ENCODE measurements around the gene ZNF444. TPM values are rescaled to one million over a fixed set of nuclear protein-coding genes. Genes with fewer than 3 reads are reported as not detected.
"Not testable (repeated sequence)": the region's sequence is repeated elsewhere in the genome, so short reads cannot be mapped to it uniquely, and the experiment has no call there.

The ZNF444 gene
- total RNA-seq, 1 experiment from 2014 or later = 30.9 TPM

GRCh38 chr19:56197646-56198045 lies 56.6 kb downstream of the ZNF444 start, which contains the start of gene ZSCAN5B:
ZSCAN5B (minus strand) TSS chr19:56197783; CDS start chr19:56193052, 4,731 bp downstream.
- DNase-seq (ENCODE audit: low read depth); in situ Hi-C loops (cut with HindIII; ENCODE audit: low pct_unique_long_range_greater_than_20kb, low sequenced_read_pairs): not testable (repeated sequence)

- DNase-seq (ENCODE audit: low read depth) = no peak
- in situ Hi-C loops (cut with HindIII; ENCODE audit: low pct_unique_long_range_greater_than_20kb, low sequenced_read_pairs) = no loop called here
These were observed 58.6 kb downstream of the ZNF444 start for GRCh38 chr19:56199687-56200086.

GRCh38 chr19:56201973-56202372 lies 60.9 kb downstream of the ZNF444 start, which contains the start of gene ZSCAN5C:
ZSCAN5C (plus strand) TSS chr19:56202273; CDS start chr19:56205914, 3,641 bp downstream.
- in situ Hi-C loops (cut with HindIII; ENCODE audit: low pct_unique_long_range_greater_than_20kb, low sequenced_read_pairs) = no loop called here
- DNase-seq (ENCODE audit: low read depth) = no peak

- DNase-seq (ENCODE audit: low read depth); in situ Hi-C loops (cut with HindIII; ENCODE audit: low pct_unique_long_range_greater_than_20kb, low sequenced_read_pairs): not testable (repeated sequence)
These were observed 66.5 kb downstream of the ZNF444 start for GRCh38 chr19:56207581-56207980.

GRCh38 chr19:56209091-56209490 lies 68.0 kb downstream of the ZNF444 start:
- DNase-seq (ENCODE audit: low read depth) = no peak
- in situ Hi-C loops (cut with HindIII; ENCODE audit: low pct_unique_long_range_greater_than_20kb, low sequenced_read_pairs) = no loop called here

- DNase-seq (ENCODE audit: low read depth); in situ Hi-C loops (cut with HindIII; ENCODE audit: low pct_unique_long_range_greater_than_20kb, low sequenced_read_pairs): not testable (repeated sequence)
These were observed 68.9 kb downstream of the ZNF444 start for GRCh38 chr19:56210036-56210435.

Other genes with a start within 250 kb of the ZNF444 start
- not detected in 2 replicates for gene NLRP13, start 209.0 kb upstream of the ZNF444 start, total RNA-seq (2014; rRNA removed; shearing (Covaris generic); ENCODE audit: low replicate concordance)
- not detected in 2 replicates for gene NLRP8, start 193.5 kb upstream of the ZNF444 start, total RNA-seq (2014; rRNA removed; shearing (Covaris generic); ENCODE audit: low replicate concordance)
- not detected in 2 replicates for gene NLRP5, start 154.5 kb upstream of the ZNF444 start, total RNA-seq (2014; rRNA removed; shearing (Covaris generic); ENCODE audit: low replicate concordance)
- gene ZNF787, start 20.0 kb upstream of the ZNF444 start, total RNA-seq (2014; rRNA removed; shearing (Covaris generic); ENCODE audit: low replicate concordance) = 63.4 and 64.2 TPM in 2 replicates
- gene GALP, start 34.7 kb downstream of the ZNF444 start, total RNA-seq (2014; rRNA removed; shearing (Covaris generic); ENCODE audit: low replicate concordance) = not detected in 2 replicates
- gene ZSCAN5B, start 56.5 kb downstream of the ZNF444 start, total RNA-seq (2014; rRNA removed; shearing (Covaris generic); ENCODE audit: low replicate concordance) = not detected in 2 replicates
- gene ZSCAN5C, start 61.0 kb downstream of the ZNF444 start, total RNA-seq (2014; rRNA removed; shearing (Covaris generic); ENCODE audit: low replicate concordance) = not detected in 2 replicates
- gene EDDM13, start 131.5 kb downstream of the ZNF444 start, total RNA-seq (2014; rRNA removed; shearing (Covaris generic); ENCODE audit: low replicate concordance) = not detected in 2 replicates
- gene ZSCAN5A, start 173.6 kb downstream of the ZNF444 start, total RNA-seq (2014; rRNA removed; shearing (Covaris generic); ENCODE audit: low replicate concordance) = 3.2 and 5.6 TPM in 2 replicates